B cell (primary cell): ENCODE results near the gene RAB32.

ENCODE experiments used
- CTCF ChIP-seq: fragments of 200-600 bp; IDR thresholded peaks from one replicate; pipeline ENCODE4 v1.8.0; 2022; ENCODE audit warnings: antibody characterized with exemption, mild to moderate bottlenecking
- EZH2 ChIP-seq: IDR thresholded peaks from 2 replicates; pipeline ENCODE4 v1.6.1; 2012; ENCODE audit warnings: borderline replicate concordance, low read depth, mild to moderate bottlenecking, moderate library complexity, low read length; ENCODE audit not compliant: insufficient read depth, poor library complexity, severe bottlenecking

GRCh38 chr6:146546443-146547043 is 2.9 kb downstream of the RAB32 start:
- TF ChIP-seq CTCF (no peak), EZH2 (no peak)
